SU-DHL-6 (cell line): ENCODE results near the gene TNIP1.
A peak's percentile ranks its signal among the peaks of the same experiment; 100 is the strongest.

Experiments used
- H2AFZ ChIP-seq: fragments of 200-600 bp; sonication (generic); 2 replicates; pipeline ENCODE4 v1.6.1; 2014; ENCODE audit warnings: low read depth, mild to moderate bottlenecking, moderate library complexity, mixed read lengths, antibody characterized with exemption, low read length; ENCODE audit not compliant: severe bottlenecking
- H3F3A ChIP-seq: fragments of 200-600 bp; shearing (Covaris generic); 2 replicates; pipeline ENCODE4 v1.6.0; 2016; ENCODE audit warnings: antibody characterized with exemption, mild to moderate bottlenecking; ENCODE audit not compliant: insufficient read depth
- H3K27ac ChIP-seq: fragments of 200-600 bp; sonication (generic); 2 replicates; pipeline ENCODE4 v1.5.1; 2016; ENCODE audit warnings: low read depth, mild to moderate bottlenecking, low read length, moderate library complexity, mixed read lengths
- H3K27me3 ChIP-seq: fragments of 200-600 bp; sonication (generic), shearing (Covaris generic); 2 replicates; pipeline ENCODE4 v1.6.0; 2014; ENCODE audit warnings: mild to moderate bottlenecking, low read length
- H3K36me3 ChIP-seq: fragments of 200-600 bp; sonication (generic); 2 replicates; pipeline ENCODE4 v1.6.1; 2014; ENCODE audit warnings: mild to moderate bottlenecking, low read length, mixed read lengths
- H3K4me2 ChIP-seq: fragments of 300-600, 200-600 bp; shearing (Covaris generic), sonication (generic); 2 replicates; pipeline ENCODE4 v1.6.0; 2014; ENCODE audit warnings: low read length, low read depth, mild to moderate bottlenecking; ENCODE audit not compliant: poor library complexity, severe bottlenecking
- H3K4me3 ChIP-seq: fragments of 200-600 bp; sonication (generic); 2 replicates; pipeline ENCODE4 v1.5.1; 2014; ENCODE audit warnings: antibody characterized with exemption, low read length, mild to moderate bottlenecking, mixed read lengths; ENCODE audit not compliant: insufficient read depth, poor library complexity, severe bottlenecking
- H3K79me2 ChIP-seq: fragments of 200-600 bp; sonication (generic); 2 replicates; pipeline ENCODE4 v1.6.1; 2014; ENCODE audit warnings: mild to moderate bottlenecking, low read length, moderate library complexity; ENCODE audit not compliant: insufficient read depth
- H3K9ac ChIP-seq: fragments of 200-600 bp; sonication (generic); 2 replicates; pipeline ENCODE4 v1.7.0; 2014; ENCODE audit warnings: mild to moderate bottlenecking, low read length
- H3K9me2 ChIP-seq: fragments of 200-600 bp; sonication (generic); replicated peaks from 2 replicates; pipeline ENCODE4 v1.6.1; 2014; ENCODE audit warnings: low read length; ENCODE audit not compliant: insufficient read depth
- H3K9me3 ChIP-seq: fragments of 200-600 bp; sonication (generic); 2 replicates; pipeline ENCODE4 v1.6.1; 2014; ENCODE audit warnings: low read length, mixed read lengths; ENCODE audit not compliant: insufficient read depth
- H4K20me1 ChIP-seq: fragments of 200-600 bp; sonication (generic); 2 replicates; pipeline ENCODE4 v1.6.1; 2014; ENCODE audit warnings: low read depth, mild to moderate bottlenecking, antibody characterized with exemption, low read length, moderate library complexity, mixed read lengths
- EZH2phosphoT487 ChIP-seq: fragments of 200-600 bp; sonication (generic), shearing (Covaris generic); conservative IDR thresholded peaks from 2 replicates; pipeline ENCODE4 v1.6.1; 2018; ENCODE audit warnings: mild to moderate bottlenecking, antibody characterized with exemption, low read length, moderate library complexity, mixed read lengths
- TF ChIP-seq, protein P1 (sequence below): fragments of 200-600 bp; sonication (generic); IDR thresholded peaks from one replicate; pipeline ENCODE4 v1.5.1; 2017; ENCODE audit warnings: antibody characterized with exemption, mild to moderate bottlenecking, low read length, moderate library complexity; ENCODE audit not compliant: insufficient read depth, poor library complexity, severe bottlenecking

Gene TNIP1

DNA sequence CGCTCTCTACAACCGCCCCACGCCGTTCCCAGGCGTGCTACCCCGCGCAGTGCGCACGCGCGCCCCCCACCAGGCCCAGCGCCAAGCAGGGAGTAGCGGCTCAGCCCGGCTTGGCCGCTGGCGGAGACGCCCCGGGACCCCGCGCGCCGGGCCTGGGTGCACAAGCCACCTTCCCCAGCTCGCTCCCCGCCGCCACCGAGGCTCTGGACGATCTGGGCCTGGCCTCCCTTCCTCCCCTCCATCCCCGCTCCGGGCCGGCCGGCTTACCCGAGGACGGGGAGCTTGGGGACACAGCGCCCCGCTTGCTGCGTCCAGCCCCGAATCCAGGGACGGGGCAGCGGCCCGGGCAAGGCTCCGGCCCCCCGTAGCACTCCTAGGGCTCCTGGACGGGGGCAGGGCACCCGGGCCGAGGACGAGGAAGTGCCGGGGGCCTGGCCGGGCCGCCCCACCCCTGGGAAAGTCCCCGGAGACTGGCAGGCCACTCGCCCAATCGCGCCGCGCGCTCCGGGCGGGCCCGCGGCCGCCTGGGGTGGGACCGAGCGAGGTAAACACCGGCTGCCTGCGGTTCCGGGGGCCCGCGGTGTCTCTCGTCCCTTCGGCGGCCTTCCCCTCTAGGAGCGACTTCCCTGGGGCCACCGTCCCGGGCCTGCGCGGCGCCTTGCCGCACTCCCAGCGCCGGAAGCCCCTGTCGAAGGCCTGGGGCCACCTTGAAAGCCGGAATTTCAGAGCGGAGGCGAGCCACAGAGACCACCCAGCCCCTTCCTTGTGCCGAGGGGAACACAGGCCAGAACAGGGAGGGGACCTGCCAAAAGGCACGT, at the start of gene TNIP1:
TSS of gene TNIP1 (minus strand) at position 422 of the 818 bp plus-strand sequence. CDS start 15,939 bp downstream, outside the sequence.
- Histone ChIP-seq H3K27me3 (no peaks in the 10 kb centered on the region), H3K27ac (peak within 1 kb of the TSS; percentile 81), H4K20me1 (no peaks in the 10 kb centered on the region), H3K4me2 (peak within 1 kb of the TSS; percentile 91), H3K79me2 (peaks cover 81% of the 10 kb centered on the region), H3K9me2 (no peaks in the 10 kb centered on the region), H2AFZ (peak within 1 kb of the TSS; percentile 64), H3K9me3 (no peaks in the 10 kb centered on the region), H3K36me3 (0 out of 2 replicates have a peak, but pooled peaks cover 6% of the 10 kb centered on the region), H3F3A (peaks cover 30% of the 10 kb centered on the region; the same call in 1 of the 2 replicates), H3K4me3 (peak within 1 kb of the TSS; percentile 83), H3K9ac (peak within 1 kb of the TSS; percentile 84)
- TF ChIP-seq, protein P1, sequence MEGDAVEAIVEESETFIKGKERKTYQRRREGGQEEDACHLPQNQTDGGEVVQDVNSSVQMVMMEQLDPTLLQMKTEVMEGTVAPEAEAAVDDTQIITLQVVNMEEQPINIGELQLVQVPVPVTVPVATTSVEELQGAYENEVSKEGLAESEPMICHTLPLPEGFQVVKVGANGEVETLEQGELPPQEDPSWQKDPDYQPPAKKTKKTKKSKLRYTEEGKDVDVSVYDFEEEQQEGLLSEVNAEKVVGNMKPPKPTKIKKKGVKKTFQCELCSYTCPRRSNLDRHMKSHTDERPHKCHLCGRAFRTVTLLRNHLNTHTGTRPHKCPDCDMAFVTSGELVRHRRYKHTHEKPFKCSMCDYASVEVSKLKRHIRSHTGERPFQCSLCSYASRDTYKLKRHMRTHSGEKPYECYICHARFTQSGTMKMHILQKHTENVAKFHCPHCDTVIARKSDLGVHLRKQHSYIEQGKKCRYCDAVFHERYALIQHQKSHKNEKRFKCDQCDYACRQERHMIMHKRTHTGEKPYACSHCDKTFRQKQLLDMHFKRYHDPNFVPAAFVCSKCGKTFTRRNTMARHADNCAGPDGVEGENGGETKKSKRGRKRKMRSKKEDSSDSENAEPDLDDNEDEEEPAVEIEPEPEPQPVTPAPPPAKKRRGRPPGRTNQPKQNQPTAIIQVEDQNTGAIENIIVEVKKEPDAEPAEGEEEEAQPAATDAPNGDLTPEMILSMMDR, result no peak
- TF ChIP-seq EZH2phosphoT487, result no peak

- 0 out of 2 replicates have a peak, but pooled peaks cover 2% of the 10 kb centered on the region for H3K36me3 ChIP-seq
- no peak overlapping the region for H3K9ac ChIP-seq
- H3K27ac ChIP-seq, result no peak overlapping the region
- H3K79me2 ChIP-seq, result no peaks in the 10 kb centered on the region
- peaks cover 4% of the 10 kb centered on the region for H3F3A ChIP-seq
- no peaks in the 10 kb centered on the region for H3K9me3 ChIP-seq
- no peak for TF ChIP-seq EZH2phosphoT487
- TF ChIP-seq, protein P1, result no peak
- no peaks in the 10 kb centered on the region for H3K9me2 ChIP-seq
- no peaks in the 10 kb centered on the region for H4K20me1 ChIP-seq
- no peaks in the 10 kb centered on the region for H3K27me3 ChIP-seq
- no peak overlapping the region for H3K4me2 ChIP-seq
- no peak overlapping the region for H3K4me3 ChIP-seq
- H2AFZ ChIP-seq, result no peak overlapping the region
These were observed 49.5 kb upstream of the TNIP1 start for GRCh38 chr5:151130235-151130921.

DNA sequence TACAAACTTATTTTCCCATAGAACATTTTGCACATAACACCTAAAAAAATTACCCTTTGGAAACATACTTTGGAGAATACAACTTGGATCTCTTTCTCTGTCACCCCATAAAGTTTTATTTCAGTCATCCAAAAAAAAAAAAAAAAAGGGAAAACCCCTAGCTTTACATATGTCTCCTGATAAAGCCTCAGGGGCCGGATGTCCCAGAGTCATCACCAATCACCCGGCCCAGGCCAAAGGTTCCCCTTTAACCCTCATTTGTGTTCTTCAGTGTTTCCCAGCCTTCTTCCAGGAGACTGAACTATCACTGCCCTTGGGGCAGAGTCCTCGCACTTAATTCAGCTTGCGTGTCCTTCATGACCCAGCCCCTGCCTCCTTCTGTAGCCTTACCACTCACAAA, 48.0 kb upstream of the TNIP1 start:
- H3K36me3 ChIP-seq, result 0 out of 2 replicates have a peak, but pooled peaks cover 2% of the 10 kb centered on the region
- no peaks in the 10 kb centered on the region for H3K9me3 ChIP-seq
- H4K20me1 ChIP-seq, result no peaks in the 10 kb centered on the region
- H3K4me2 ChIP-seq, result no peak overlapping the region
- TF ChIP-seq, protein P1, result no peak
- no peak for TF ChIP-seq EZH2phosphoT487
- no peaks in the 10 kb centered on the region for H3K79me2 ChIP-seq
- H3K9me2 ChIP-seq, result no peaks in the 10 kb centered on the region
- H3K27ac ChIP-seq, result 0 out of 2 replicates have a peak overlapping the region, but pooled peaks have one; percentile 14
- H2AFZ ChIP-seq, result no peak overlapping the region
- no peaks in the 10 kb centered on the region for H3K27me3 ChIP-seq
- H3F3A ChIP-seq, result peaks cover 13% of the 10 kb centered on the region
- H3K9ac ChIP-seq, result no peak overlapping the region
- H3K4me3 ChIP-seq, result no peak overlapping the region
